Upper lobe of right lung (tissue), 1 donor: Measurements from ENCODE around the gene KANSL3. TPM values are rescaled to one million over a fixed set of nuclear protein-coding genes. Genes with fewer than 3 reads are reported as not detected.

ENCODE experiments used
- ATAC-seq: fragments of 200-7000 bp; cut with Tn5 transposase; one replicate; pipeline ENCODE4 v1.9.1; 2020; ENCODE audit warnings: mild to moderate bottlenecking, moderate library complexity
- DNase-seq: peaks from one replicate; pipeline ENCODE4 v3.0.0-alpha.2; 2020
- H3K27ac ChIP-seq: fragments of 200-600 bp; one replicate; pipeline ENCODE4 v1.8.0; 2022
- H3K27me3 ChIP-seq: fragments of 200-600 bp; one replicate; pipeline ENCODE4 v1.8.0; 2022; ENCODE audit warnings: mild to moderate bottlenecking
- H3K36me3 ChIP-seq: fragments of 200-600 bp; one replicate; pipeline ENCODE4 v1.8.0; 2022
- H3K4me1 ChIP-seq: fragments of 200-600 bp; one replicate; pipeline ENCODE4 v1.8.0; 2022
- H3K4me3 ChIP-seq: fragments of 200-600 bp; one replicate; pipeline ENCODE4 v1.8.0; 2022; ENCODE audit warnings: mild to moderate bottlenecking
- H3K9me3 ChIP-seq: fragments of 200-600 bp; one replicate; pipeline ENCODE4 v1.8.0; 2022
- CTCF ChIP-seq: fragments of 200-600 bp; IDR thresholded peaks from one replicate; pipeline ENCODE4 v1.8.0; 2022; ENCODE audit warnings: antibody characterized with exemption
- intact Hi-C: fragments of 100-400 bp; cut with DNase I; formaldehyde crosslinking; loops from one replicate; pipeline ENCODE4 v1.11.0; 2022
- total RNA-seq: library from RNA; stranded (reverse); fragmentation: NEBNext Ultra II Directional; extraction: Animal tissue kit (Norgen Biotek cat#: 25700); gene quantifications from one replicate; pipeline ENCODE4 v1.2.1, GENCODE V29; 2021
- donor health status: DM: no; HTN: yes; CAD: no; lungs with severe emphysema.

Gene KANSL3
- total RNA-seq, 1 donor from 2014 or later = 50.1 TPM

- ATAC-seq = no peak
- H3K4me3 ChIP-seq = no peak overlapping the region
- no peaks in the 10 kb centered on the region for H3K9me3 ChIP-seq
- H3K4me1 ChIP-seq = peaks cover 42% of the 10 kb centered on the region
- intact Hi-C loops = no loop called here
- H3K27ac ChIP-seq = peak overlapping the region; percentile 24
- no peak for TF ChIP-seq CTCF
- H3K36me3 ChIP-seq = peaks cover 36% of the 10 kb centered on the region
- peak; percentile 6 for DNase-seq
- H3K27me3 ChIP-seq = no peaks in the 10 kb centered on the region
Measured at GRCh38 chr2:96625571-96626552, 12.2 kb downstream of the KANSL3 start.

- ATAC-seq (peak; percentile 78), DNase-seq (no peak)
- Histone ChIP-seq H3K4me1 (peaks cover 39% of the 10 kb centered on the region), H3K9me3 (no peaks in the 10 kb centered on the region), H3K36me3 (peaks cover 19% of the 10 kb centered on the region), H3K4me3 (no peak overlapping the region), H3K27ac (peak overlapping the region; percentile 14), H3K27me3 (no peaks in the 10 kb centered on the region)
- TF ChIP-seq CTCF = no peak
- intact Hi-C loops = no loop called here
Measured at GRCh38 chr2:96623116-96623515, 15.0 kb downstream of the KANSL3 start.

GRCh38 chr2:96622544-96622943 lies 15.6 kb downstream of the KANSL3 start:
- DNase-seq (no peak), ATAC-seq (no peak)
- peaks cover 14% of the 10 kb centered on the region for H3K36me3 ChIP-seq
- intact Hi-C loops = no loop called here
- no peak overlapping the region for H3K27ac ChIP-seq
- H3K4me3 ChIP-seq = no peak overlapping the region
- no peaks in the 10 kb centered on the region for H3K27me3 ChIP-seq
- peaks cover 34% of the 10 kb centered on the region for H3K4me1 ChIP-seq
- no peaks in the 10 kb centered on the region for H3K9me3 ChIP-seq
- no peak for TF ChIP-seq CTCF

GRCh38 chr2:96618596-96619283 lies 19.4 kb downstream of the KANSL3 start:
- Histone ChIP-seq H3K27ac (peak overlapping the region; percentile 61), H3K4me1 (peaks cover 26% of the 10 kb centered on the region), H3K36me3 (peaks cover 30% of the 10 kb centered on the region), H3K27me3 (no peaks in the 10 kb centered on the region), H3K9me3 (no peaks in the 10 kb centered on the region), H3K4me3 (no peak overlapping the region)
- intact Hi-C loops = no loop called here
- TF ChIP-seq CTCF = no peak
- ATAC-seq (peak; percentile 57), DNase-seq (no peak)

- TF ChIP-seq CTCF = no peak
- H3K36me3 ChIP-seq = peaks cover 47% of the 10 kb centered on the region
- no peak for ATAC-seq
Measured at GRCh38 chr2:96617012-96617411, 21.1 kb downstream of the KANSL3 start.

More at GRCh38 chr2:96617012-96617411, 21.1 kb downstream of the KANSL3 start:
- H3K4me1 ChIP-seq = peaks cover 17% of the 10 kb centered on the region
- intact Hi-C loops = no loop called here
- peak overlapping the region; percentile 61 for H3K27ac ChIP-seq
- no peak for DNase-seq
- no peak overlapping the region for H3K4me3 ChIP-seq
- no peaks in the 10 kb centered on the region for H3K27me3 ChIP-seq
- no peaks in the 10 kb centered on the region for H3K9me3 ChIP-seq
